SU-DHL-6 (cell line): ENCODE results near the gene POLR1A.

Source experiments
- EZH2phosphoT487 ChIP-seq: fragments of 200-600 bp; sonication (generic), shearing (Covaris generic); conservative IDR thresholded peaks from 2 replicates; pipeline ENCODE4 v1.6.1; 2018; ENCODE audit warnings: mild to moderate bottlenecking, antibody characterized with exemption, low read length, moderate library complexity, mixed read lengths
- TF ChIP-seq, protein P1 (sequence below): fragments of 200-600 bp; sonication (generic); IDR thresholded peaks from one replicate; pipeline ENCODE4 v1.5.1; 2017; ENCODE audit warnings: antibody characterized with exemption, mild to moderate bottlenecking, low read length, moderate library complexity; ENCODE audit not compliant: insufficient read depth, poor library complexity, severe bottlenecking

DNA sequence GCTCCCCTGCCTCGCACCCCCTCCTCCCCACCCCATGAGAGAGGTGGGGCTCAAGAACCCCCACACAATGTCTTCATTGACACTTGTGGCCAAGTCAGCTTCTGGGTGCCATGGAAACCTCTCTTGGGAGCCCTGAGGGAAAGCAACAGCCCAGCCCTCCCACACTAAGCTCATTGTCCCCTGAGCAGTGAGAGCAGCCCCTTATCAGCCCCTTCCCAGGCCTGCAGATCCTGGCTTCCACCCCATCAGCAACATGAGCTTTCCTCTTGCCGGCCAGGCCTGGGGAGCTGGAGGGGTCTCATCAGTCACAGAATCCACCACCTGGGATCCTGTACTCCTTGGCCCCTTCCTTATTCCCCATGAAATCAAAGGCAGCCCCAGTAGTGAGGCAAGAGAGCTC is 109.1 kb downstream of the POLR1A start:
- TF ChIP-seq, protein P1, sequence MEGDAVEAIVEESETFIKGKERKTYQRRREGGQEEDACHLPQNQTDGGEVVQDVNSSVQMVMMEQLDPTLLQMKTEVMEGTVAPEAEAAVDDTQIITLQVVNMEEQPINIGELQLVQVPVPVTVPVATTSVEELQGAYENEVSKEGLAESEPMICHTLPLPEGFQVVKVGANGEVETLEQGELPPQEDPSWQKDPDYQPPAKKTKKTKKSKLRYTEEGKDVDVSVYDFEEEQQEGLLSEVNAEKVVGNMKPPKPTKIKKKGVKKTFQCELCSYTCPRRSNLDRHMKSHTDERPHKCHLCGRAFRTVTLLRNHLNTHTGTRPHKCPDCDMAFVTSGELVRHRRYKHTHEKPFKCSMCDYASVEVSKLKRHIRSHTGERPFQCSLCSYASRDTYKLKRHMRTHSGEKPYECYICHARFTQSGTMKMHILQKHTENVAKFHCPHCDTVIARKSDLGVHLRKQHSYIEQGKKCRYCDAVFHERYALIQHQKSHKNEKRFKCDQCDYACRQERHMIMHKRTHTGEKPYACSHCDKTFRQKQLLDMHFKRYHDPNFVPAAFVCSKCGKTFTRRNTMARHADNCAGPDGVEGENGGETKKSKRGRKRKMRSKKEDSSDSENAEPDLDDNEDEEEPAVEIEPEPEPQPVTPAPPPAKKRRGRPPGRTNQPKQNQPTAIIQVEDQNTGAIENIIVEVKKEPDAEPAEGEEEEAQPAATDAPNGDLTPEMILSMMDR: no peak
- TF ChIP-seq EZH2phosphoT487: no peak
